GM19372 (cell line): Measurements from ENCODE around the gene SLC66A2.

Experiments used
- ATAC-seq: cut with Tn5 transposase; IDR thresholded peaks from one replicate; pipeline ENCODE4 v1.9.1; 2021; ENCODE audit warnings: mild to moderate bottlenecking, low read depth, moderate library complexity; ENCODE audit not compliant: unreplicated experiment

The SLC66A2 gene

DNA sequence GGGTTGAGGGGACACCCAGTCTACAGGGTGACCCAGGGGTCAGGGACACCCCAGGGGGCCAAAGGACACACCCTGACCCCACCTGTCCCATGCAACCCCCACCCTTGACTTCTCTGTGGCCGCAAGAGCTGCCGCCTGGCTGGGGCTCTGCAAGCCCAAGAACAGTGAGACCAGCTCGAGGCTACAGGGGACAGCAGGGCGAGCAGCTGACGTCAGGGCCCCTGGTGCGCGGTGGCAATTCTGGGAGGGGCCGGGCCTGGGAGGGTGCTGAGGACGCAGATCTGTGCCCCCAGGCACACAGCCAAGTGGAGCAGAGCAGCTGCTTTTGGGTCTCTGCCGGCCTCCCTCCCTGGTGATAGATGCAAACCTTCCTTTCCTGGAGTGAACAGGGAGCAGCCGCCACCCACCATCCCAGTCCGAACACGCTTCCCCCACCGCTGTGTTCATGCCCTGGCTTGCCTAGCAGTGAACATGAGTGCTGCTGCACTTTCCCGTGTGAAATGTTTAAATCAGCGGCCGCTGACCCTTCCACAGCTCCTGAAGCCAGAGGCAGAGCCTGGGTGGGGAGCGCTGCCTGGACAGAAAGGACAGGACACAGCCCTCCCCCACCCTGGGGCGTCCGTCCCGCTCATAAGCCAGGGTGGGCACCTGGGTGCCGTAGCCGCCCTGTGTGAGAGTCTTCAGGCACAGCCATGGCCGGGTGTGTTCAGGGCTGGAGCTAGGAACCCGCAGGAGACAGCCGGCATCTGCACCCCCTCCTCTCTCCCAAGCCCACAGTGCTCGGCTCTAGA, 46.9 kb downstream of the SLC66A2 start:
- no peak for ATAC-seq

DNA sequence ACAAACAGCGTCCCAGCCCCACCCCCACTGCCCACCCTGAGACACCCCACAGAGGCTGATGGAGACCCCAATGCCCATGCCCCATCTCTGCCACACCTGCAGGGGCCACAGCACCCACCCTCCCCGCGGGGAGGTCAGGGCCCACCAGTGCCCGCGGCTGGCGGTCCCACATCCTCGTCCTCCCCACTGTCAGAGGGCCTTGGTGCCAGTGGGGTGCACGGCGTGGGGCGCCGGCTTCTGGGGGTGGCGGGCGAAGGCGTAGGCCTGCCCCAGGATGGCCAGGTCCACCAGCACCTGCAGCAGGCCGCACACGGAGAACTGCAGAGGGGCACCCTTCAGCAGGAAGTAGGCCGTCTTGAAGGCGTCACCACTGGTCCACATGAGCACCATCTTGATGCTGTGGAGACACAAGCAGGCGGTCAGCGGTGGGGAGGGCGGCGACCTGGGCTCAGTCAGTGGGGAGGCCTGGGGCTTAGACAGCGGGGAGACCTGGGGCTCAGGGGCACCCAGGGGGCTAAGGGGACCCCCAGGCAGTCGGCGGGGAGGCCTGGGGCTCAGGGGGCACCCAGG, 47.6 kb downstream of the SLC66A2 start:
- ATAC-seq: no peak

DNA sequence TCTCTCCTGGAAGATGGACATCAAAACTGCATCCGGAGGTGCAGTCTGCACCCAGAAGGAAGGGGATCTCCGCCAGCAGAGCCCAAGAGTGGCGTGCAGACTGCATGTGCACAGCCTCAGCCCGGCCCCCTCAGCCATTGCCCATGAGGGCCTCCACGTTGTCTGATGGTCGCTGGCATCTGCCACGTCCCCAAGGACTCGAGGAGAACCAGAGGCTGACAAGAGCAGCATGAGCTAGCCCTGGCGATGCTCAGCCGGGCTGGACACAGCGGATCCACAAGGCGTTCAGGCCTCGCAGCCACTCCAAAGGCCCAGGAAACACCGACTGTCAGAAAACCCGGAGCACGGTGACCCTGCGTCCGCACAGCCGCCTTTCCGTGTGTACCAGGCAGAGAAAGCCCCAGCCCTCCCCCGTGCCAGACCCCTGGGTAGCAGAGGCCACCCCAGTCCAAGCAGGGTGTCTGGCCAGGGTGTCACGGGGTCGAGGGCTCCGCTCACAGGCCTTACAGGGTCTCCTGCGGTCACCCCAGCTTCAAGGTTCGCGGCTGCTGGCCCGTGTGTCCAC, 48.3 kb downstream of the SLC66A2 start:
- no peak for ATAC-seq

DNA sequence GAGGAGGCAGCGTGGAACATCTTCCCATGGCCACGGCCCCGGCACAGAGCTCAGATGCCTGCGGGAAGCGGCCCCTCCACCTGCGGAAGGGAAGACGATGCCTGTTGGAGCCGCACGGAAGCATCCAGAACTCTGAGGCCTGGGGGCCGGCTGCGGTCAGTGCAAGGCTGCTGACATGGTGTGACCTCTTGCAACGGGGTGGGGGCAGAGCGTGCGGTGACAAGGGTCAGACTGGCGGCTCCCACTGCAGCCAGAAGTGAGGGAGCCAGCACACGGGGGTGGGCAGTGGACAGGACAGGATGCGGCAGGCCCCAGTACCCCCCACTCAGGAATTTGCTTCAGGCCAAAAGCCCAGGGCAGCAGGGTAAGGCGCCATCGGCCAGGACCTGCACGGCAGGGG, 48.8 kb downstream of the SLC66A2 start:
- no peak for ATAC-seq

DNA sequence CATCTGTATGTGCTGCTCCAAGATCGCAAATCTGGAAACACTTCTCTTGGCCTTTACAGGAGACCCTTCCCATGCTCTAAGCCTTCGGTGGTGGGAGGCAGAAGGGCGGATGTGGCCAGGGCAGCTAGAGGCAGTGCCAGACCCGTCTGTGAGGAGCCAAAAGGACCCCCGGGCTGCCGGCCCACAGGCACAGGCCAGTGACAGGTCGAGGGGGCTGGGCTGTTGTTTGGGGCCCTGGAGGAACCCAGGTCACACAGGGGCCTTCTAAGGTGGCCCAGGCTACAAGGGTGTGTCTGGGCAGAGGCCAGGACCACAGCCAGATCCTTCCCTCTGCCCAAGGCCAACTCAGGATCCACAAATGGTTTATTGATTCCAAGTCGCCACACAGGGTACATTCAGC, 49.4 kb downstream of the SLC66A2 start:
- ATAC-seq: no peak

DNA sequence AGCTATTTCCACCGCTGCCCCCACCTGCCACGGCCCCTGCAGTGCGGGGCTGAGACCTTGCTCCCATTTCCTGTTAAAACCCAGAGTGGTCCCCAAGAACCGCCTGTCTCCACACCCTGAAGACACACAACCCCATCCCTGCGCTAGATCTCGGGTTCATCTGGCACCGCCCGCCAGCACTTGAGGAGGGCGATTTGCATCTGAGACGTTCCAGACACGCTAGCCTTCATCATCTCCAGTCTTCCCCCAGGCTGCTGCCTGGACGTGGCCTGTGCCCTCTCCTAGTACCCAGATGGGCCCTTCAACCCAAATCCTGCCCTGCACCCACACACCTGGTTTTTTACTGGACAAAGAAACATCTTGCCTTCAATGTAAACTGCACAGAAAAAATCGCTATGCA, 49.8 kb downstream of the SLC66A2 start:
- no peak for ATAC-seq

DNA sequence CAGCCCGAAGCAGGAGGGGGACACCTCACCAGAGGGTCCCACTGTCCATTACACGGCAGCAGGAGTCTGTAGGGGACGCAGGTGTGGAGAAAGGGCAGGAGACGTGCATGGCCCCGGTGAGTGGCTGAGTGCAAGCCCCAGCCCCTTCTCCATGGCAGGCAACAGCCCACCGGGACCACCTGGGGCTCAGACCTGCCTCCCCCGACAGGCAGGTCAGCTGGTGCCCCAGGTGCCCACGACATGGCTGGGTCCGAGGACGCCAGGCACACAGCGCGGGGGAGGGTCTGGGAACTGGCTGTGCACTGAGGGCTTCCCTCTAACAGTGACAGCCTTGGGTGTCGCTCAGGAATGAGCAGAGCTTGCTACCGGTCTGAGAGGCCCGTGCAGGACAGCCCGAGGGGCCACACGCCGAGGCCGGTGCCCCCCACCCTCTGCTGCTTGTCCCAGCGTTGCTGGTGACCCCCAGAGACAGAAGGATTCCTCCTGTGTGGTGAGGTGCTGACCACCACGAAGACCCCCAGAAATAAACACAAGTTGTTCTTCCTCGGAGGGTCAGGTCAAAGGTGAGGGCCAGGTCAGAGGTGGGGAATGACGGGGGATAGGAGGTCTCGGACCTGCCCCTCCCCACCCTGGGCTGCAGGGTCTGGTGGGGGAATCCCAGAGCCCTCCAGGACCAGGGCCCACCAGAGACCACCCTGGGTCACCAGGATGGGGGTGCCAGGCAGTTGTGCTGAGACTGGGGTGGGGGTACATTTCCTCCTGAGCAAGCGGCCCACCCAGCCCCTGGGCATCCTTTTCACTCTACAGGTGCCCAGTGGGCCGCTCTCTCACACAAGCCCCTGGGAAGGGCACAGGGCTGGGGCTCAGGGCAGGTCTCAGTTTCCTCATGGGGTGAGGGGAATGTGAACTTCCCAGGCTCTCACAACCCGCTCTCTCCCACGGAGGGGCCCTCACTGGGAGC, 50.6 kb downstream of the SLC66A2 start:
- ATAC-seq: no peak

DNA sequence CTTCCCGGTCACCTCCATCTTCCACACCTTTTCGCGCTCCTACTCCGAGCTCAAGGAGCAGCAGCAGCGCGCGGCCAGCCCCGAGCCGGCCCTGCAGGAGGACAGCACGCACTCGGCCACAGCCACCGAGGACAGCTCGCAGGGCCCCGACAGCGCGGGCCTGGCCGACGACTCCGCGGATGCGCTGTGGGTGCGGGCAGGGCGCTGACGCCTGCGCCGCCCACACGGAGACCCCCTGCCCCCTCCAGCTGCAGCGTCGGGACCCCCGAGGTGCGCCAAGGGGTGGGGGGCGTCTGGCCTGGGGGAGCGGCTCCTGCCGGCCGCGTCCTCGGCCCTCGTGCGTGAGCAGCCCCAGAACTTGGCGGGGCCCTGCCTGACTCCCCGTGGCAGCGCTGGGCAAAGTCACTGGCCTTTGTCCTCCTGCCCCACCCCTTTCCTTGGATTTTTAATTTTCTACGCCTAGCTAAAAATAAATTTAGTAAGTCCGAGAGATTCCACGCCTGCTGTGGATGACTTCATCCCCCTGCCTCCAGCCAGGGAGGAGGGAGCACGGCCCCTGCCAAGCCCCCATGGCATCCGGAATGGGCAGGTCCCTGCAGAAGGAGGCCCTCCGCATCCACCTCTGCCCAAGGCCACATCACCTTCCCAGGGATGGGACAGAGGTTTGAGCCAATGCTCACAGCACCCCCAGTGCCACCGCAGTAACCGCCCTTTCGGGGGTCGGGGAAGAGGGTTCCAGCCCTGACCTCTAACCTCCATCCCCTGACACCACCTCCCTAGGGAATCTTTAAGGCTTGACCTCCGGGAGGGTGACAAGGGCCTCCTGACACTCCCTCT, 51.6 kb downstream of the SLC66A2 start:
- ATAC-seq: no peak

DNA sequence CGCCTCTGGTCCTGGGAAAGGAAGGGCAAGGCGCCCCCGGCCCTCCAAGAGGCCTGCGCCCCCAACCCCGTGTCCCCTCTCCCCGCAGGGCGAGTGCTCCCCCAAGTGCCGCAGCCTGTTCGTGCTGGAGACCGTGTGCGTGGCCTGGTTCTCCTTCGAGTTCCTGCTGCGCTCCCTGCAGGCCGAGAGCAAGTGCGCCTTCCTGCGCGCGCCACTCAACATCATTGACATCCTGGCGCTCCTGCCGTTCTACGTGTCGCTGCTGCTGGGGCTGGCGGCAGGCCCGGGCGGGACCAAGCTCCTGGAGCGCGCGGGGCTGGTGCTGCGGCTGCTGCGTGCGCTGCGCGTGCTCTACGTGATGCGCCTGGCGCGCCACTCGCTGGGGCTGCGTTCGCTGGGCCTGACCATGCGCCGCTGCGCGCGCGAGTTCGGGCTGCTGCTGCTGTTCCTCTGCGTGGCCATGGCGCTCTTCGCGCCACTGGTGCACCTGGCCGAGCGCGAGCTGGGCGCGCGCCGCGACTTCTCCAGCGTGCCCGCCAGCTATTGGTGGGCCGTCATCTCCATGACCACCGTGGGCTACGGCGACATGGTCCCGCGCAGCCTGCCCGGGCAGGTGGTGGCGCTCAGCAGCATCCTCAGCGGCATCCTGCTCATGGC, 52.4 kb downstream of the SLC66A2 start:
- ATAC-seq: no peak

DNA sequence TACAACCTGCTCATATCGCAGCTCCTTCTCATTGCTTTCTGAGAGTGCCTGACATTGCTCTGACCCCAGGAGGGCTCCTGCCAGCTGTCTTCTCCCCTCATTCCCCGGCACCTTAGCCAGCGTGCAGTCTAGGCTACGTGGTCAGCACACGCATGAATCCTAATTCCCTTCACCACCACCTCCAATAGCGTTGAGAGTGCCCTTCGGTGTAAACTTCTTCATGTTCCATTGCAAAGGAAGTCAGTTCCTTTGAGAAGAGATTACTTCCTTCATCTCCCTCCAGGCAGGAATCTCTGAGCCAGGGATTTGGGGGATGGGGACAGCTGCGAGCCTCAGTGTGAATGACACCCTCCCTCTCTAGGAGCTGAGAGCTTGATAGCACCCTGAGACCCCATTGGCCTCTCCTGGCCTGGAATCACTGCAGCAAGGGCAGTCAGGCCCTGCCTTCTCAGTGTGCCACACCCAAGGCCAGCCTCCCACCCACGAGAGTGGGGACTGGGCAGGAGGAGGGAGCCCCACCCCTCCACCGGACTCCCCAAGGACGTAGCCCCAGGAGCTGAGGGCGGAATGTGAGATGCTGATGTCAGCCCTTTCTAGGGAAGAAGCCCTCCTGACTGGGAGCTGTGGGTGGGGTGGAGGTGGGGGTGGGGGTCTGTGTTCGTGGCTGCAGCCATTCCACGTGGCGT, 53.4 kb downstream of the SLC66A2 start:
- ATAC-seq: no peak

DNA sequence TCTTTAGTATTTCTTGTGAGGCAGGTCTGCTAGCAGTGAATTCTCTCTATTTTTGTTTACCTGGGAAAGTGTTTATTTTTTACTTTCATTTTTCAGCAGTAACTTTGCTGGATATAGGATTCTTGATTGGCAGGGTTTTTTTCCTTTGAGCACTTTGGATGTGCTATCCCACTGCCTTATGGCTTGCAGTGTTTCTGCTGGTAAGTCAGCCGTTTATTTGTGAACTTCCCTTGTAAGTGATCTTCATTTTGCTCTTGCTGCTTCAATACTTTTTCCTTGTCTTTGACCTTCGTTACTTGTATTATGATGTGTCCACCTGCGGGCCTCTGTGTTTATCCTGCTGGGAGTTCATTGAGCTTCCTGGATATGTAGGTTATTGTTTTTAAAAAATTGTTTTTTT, 54.7 kb downstream of the SLC66A2 start:
- ATAC-seq: no peak

DNA sequence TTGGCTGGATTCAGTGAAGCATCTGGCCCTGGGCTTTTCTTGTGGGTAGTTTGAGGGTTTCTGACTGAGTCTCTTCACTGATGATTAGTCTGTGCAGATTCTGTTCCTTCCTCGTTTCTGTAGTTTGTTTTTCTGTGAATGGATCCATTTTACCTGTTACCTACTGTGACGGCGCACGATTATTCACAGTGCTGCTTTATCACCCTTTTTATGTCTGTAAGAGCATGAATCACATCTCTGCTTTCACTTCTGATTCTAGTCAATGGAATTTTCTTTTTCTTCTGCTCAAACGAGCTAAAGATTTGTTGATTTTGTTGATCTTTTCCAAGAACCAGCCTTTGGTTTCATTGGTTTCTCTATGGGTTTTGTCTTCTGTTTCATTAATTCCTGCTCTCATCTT, 60.8 kb downstream of the SLC66A2 start:
- ATAC-seq: no peak

DNA sequence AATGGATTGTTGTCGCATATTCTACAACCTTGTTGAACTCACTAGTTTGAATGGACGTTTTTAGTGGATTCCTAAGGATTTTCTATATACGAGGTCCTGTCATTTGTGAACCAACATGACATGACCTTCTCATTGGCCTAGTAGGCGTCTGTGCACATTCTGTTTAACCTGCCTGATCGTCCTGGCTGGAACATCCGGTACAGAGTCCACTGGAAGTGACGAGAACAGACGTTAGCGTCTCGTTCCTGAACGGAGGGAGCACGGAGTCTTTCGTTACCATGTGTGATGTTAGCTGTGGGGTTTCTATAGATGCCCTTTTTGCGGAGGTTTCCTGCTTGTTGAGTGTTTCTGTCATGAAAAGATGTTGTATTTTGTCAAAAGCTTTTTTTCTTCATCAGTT, 61.9 kb downstream of the SLC66A2 start:
- no peak for ATAC-seq

DNA sequence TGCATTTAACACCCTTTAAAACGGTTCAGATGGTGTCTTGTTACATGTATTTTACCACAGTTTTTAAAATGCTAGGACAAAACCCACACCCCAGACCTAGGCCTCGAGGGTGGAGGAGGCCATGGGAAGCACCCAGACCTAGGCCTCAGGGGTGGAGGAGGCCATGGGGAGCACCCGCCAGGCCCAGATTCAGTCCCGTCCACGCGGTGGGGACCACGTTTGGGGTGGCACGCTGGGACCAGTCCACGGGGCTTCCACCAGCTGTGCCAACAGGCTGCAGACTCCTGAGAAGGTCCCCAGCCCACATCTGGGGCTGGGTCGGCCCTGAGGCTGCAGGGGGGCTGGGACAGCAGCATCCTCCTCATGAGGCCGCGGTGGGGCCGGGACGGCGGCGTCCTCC, 63.4 kb downstream of the SLC66A2 start:
- ATAC-seq: no peak

DNA sequence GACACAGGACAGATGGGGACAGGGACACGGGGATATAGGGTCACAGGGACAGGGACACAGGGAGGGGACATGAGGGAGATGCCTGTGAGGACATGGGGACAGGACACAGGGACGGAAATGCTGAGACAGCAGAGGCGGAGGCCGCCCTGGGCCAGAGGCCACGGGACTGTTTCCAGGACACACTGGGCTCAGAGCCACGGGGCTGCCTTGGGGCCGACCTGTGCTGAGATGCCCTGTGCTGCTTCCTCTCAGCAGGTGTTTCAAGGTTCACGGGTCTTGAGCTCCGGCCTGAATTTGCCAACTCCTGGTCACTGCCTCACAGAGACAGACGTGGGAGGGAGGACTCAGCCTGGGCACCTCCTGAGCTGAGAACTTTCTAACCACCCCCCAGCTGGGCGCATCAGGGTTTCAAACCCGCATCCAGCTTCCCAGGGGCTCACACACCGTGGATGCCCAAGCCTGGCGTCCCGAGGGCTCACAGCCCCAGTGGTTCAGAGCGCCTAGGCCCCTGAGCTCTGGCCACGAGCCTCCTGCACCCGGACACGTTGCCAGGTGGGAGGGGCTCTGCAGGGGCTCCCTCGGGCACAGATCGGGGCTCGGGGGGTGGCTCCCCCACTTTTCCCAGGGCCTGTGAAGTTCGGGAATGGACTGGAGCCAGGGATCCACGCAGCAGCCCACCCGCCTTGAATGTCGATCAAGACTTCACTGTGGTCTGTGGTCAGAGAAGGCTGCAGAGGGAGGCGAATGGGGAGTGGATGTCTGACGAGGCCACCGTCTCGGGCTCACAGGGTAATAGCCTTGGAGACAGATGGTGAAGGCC, 64.1 kb downstream of the SLC66A2 start:
- ATAC-seq: no peak

DNA sequence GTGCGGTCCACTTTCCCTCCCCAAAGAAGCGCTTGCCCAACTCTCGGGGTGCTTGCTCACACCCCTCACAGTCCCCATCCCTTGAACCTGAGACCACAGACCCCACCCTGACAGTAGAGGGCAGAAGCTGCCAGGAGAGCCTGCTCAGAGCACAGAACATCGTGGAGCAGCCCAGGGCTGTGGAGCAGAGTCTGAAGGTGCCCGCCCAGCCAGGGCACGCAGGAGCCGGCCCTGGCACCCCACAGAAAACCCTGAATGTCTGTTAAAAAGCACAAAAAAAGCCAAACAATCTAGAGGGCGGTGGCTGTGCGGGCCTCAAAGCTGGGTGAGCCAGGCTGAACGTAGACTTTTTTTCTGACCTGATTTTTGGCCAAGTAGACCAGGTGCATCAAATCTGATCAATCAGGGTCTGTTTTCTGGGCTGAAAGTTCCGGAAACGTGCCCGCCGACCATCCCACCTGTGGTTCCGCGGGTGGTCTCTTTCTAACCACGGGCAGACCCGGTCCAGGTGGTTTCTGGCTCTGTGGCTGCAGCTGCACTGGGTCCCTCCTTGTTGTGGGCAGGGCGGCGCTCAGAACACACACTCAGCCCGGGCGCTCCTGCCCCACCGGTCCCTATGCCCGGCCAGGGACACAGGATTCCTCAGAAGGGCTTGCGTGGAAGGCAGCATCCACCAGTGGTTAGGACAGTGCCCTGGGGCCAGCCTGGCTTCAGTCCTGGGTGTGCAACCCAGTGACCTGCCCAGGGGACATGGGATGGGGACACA, 66.3 kb downstream of the SLC66A2 start:
- ATAC-seq: no peak

DNA sequence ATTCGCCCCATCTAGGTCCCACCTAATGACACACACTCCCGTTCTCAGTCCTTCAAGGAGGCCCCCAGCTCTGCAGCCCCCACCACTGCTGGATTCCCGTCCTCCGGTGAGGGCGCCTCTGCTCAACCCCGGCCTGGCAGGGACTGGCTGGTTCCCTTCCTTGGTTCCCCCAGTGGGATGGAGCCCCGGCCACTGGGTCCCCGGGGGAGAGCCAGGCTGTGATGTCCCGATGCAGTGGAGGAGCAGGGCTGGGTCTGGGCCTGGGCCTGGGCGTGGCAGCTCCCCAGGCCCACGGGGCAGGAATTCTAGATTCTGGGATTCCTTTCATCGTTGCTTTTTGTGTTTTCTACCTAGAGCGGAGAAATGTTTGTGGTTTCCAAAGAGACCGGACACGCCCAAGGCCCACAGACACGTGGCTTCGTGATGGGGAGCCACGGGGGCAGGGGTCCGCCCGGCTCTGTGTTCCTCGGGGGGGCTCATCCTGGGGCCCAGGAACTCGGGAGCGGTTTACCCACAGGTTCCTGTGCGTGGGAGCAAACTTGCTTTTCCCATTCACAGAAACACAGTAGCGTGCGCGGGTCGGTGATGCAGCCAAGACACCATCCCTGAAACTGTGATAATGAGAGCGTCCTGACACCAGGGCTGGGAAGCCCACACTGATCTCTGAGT, 67.0 kb downstream of the SLC66A2 start:
- no peak for ATAC-seq
